Right ventricle myocardium superior (tissue), 1 donor: Measurements from ENCODE around the gene IL18. TPM values are rescaled to one million over a fixed set of nuclear protein-coding genes. Genes with fewer than 3 reads are reported as not detected.
"Not testable (repeated sequence)": the region's sequence is repeated elsewhere in the genome, so short reads cannot be mapped to it uniquely, and the experiment has no call there.

Experiments
- ATAC-seq: fragments of 200-7000 bp; cut with Tn5 transposase; one replicate; pipeline ENCODE4 v1.9.1; 2020; ENCODE audit warnings: mild to moderate bottlenecking; ENCODE audit not compliant: poor library complexity
- DNase-seq: peaks from one replicate; pipeline ENCODE4 v3.0.0-alpha.2; 2020
- intact Hi-C: fragments of 100-400 bp; cut with DNase I; formaldehyde crosslinking; loops from one replicate; pipeline ENCODE4 v1.11.2; 2022
- total RNA-seq: library from RNA; stranded (reverse); fragmentation: NEBNext Ultra II Directional; extraction: Animal tissue kit (Norgen Biotek cat#: 25700); gene quantifications from one replicate; pipeline ENCODE4 v1.2.1, GENCODE V29; 2021
- donor health status: DM: no; HTN: yes; CAD: no; lungs with severe emphysema.

Gene IL18
- total RNA-seq, 1 donor from 2014 or later, result 1.9 TPM

- intact Hi-C loops, result loop anchor here (5.0 kb wide), 1 partner anchor 63 kb away; no protein-coding TSS in a partner anchor
Observed at GRCh38 chr11:112174789-112175598, 11.1 kb upstream of the IL18 start, which contains the start of gene BCO2. TSS of gene BCO2 (plus strand) at chr11:112175512. CDS start at chr11:112175602, 90 bp downstream.

DNA sequence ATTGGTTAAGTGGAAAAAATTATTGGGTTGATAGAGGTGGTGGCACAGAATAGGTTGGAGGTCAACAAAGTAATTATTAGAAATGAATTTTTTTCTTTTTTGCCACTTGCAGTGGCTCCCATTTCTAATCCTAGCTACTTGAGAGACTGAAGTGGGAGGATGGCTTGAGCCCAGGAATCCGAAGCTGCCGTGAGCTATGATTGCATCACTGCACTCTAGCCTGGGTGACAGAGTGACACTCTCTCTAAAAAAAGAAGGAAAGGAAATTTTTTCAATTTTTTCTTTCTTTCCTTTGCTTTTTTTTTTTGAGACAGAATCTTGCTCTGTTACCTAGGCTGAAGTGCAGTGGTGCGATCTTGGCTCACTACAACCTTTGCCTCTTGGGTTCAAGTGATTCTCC, 9.3 kb upstream of the IL18 start:
- DNase-seq, result no peak
- intact Hi-C loops, result no loop called here
- ATAC-seq, result peak; percentile 70

More at GRCh38 chr11:112174789-112175598, 11.1 kb upstream of the IL18 start, which contains the start of gene BCO2:
- DNase-seq (peak; percentile 88), ATAC-seq (peak; percentile 94)

DNA sequence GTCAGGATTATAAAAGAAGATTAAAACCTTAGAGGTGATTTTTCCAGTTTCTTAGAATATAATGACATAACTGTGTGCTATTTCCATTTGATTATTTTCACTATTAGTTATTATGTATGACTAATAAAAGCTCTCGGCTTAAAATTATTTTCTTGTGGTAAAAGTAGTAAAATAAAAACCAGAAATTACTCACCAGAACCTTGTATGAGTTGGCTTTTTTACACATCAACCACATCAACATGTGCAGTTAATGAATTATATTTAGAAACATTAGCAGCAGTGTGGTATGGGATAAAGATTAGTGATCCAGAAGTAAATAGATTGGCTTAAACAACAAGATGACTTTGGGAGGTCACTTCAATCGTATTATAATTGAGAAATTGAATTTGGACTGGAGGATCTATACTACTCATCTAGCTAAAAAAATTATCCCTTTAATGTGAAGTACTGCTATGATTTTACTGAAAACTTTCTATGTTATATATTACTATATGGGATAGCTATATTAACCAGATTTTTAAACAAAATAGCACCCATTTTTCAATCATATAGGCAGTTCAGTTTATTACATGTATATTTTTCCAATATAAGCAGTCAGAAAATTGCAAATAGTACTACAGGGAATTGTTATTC, 8.6 kb upstream of the IL18 start:
- intact Hi-C loops, result no loop called here
- ATAC-seq, result no peak
- no peak for DNase-seq

DNA sequence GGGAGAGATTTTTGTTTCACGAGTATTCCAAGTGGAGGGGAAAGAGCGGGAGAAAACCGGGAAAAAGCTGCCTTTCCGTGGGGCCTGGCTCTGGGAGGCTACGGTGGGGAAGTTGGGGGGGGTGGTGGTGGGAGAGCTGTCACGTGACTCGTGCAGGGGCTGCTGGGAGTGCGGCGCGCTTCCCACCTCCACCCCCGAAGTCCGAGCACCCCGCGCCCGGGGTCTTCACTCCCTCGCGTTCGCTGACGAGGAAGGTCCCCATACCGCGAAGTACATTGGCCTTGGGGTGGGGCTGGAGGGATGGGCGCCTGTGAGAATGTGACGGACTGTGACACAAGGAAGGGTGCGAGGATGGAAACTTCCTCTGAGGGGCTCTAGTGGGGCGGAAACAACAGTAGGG, 3.3 kb upstream of the IL18 start, which contains the start of gene TEX12:
Gene TEX12, plus strand, starts transcription at position 228 of the 400 bp plus-strand sequence. CDS start 1,897 bp downstream, outside the sequence.
- ATAC-seq (no peak), DNase-seq (no peak)
- intact Hi-C loops, result no loop called here

DNA sequence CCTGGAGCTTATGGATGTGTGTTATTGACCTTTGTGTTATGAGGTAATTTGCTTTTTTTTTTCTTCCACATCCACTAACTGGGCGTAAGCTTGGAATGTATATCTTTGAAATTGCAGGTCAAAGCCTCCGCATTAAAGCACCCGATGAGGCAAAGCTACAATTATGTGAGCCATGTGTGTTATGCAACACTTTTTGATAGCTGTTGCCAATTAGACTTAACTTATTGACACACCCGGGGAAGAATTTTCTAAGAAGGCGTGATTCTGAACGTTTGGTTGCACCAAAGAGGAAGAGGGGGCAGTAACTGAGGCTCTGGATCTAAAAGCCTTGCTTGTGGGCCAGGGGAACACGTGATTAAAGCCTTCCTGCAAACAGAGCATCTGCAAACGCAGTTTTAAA, 2.7 kb upstream of the IL18 start:
- intact Hi-C loops, result no loop called here
- ATAC-seq (no peak), DNase-seq (no peak)

- DNase-seq, result no peak
- intact Hi-C loops, result no loop called here
- no peak for ATAC-seq
Observed at GRCh38 chr11:112165049-112165448, 1.2 kb upstream of the IL18 start.

DNA sequence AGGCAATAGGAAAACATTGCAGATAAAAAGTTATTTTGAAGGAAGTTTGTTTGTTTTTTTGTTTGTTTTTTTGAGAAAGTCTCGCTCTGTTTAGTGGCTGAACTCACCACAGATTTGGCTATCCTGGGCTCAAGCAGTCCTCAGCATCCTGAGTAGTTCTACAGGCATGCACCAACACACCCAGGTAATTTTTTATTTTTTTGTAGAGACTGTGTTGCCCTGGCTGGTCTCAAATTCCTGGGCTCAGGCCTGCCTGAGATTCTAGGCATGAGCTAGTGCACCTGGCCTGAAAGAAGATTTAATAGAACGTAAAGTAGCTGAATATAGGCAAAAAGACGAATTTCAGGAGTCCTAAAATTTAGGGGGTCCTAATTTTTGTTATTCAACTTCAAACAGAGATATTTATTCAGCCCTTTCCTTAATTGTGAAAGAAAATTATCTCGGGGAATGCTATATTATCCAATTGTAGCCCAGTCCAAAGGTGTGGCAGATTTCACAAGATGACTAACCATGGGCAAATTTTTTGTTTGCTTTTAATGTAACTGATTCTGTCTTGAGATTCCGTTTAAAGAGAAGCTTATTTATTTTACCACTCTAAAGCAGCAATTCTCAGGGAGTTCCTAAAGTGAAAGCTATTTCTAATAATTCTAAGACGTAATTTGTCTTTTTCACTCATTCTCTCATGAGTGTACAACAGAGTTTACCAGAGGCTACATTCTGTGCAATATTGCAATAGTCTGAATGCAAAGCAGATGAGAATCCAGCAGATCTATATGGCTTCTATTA, 940 bp downstream of the IL18 start:
- intact Hi-C loops, result no loop called here
- DNase-seq (no peak), ATAC-seq (no peak)

DNA sequence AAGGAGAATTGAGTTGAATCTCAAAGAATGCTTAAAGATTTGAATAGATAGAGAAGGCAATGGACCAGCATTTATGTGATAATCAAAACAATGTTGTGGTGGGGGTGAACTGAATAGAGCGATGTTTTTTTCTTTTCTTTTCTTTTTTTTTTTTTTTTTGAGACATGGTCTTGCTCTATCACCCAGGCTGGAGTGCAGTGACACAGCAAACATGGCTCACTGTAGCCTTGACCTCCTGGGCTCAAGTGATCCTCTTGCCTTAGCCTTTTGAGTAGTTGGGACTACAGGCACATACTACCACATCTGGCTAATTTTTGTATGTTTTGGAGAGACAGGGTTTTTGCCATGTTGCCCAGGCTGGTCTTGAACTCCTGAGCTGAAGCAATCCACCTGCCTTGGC, 1.7 kb downstream of the IL18 start:
- intact Hi-C loops, DNase-seq, ATAC-seq: not testable (repeated sequence)

DNA sequence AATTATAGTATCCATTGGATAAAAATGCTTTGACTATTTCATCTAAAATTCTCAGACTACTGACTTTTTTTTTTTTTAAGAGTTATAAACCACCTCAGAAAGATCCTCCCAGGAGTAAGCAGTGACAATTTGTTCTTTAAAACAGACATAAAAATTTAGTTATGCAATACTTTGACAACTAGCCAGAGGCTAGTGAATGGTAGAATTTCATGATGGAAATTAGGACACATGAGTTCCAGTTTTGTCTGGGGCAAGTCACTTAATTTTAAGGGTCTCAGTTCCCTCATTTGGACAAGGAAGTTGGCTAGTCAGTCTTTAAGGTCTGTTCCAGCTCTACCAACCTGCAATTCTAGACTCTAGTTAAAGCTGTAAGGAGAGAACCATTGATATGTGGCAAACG, 2.9 kb downstream of the IL18 start:
- DNase-seq, result no peak
- peak; percentile 28 for ATAC-seq
- intact Hi-C loops, result no loop called here

GRCh38 chr11:112160091-112160848, 3.6 kb downstream of the IL18 start:
- ATAC-seq (no peak), DNase-seq (no peak)
- intact Hi-C loops, result no loop called here

- peak; percentile 38 for ATAC-seq
- no peak for DNase-seq
- intact Hi-C loops, result no loop called here
Observed at GRCh38 chr11:112159098-112160065, 4.5 kb downstream of the IL18 start.

- DNase-seq, result no peak
- peak; percentile 51 for ATAC-seq
- intact Hi-C loops, result no loop called here
Observed at GRCh38 chr11:112156956-112157766, 6.7 kb downstream of the IL18 start.

GRCh38 chr11:112156153-112156955, 7.5 kb downstream of the IL18 start:
- intact Hi-C loops, result no loop called here
- DNase-seq (no peak), ATAC-seq (no peak)

GRCh38 chr11:112150517-112150916, 13.4 kb downstream of the IL18 start:
- intact Hi-C loops, result no loop called here

DNA sequence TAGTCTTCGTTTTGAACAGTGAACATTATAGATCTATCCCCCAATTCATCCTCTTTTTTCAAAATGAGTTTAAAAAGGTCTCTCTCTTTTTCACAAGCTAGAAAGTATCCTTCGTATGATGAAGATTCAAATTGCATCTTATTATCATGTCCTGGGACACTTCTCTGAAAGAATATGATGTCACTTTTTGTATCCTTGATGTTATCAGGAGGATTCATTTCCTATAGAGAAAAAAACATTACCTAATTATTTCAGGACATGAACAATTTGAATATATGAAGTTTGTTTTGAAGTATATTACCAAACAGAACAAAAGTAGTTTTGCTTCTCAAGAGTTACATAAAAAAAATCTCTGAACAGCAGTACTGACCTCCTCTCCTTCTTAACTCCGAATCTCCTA, 20.3 kb downstream of the IL18 start:
- no peak for DNase-seq
- no peak for ATAC-seq
- intact Hi-C loops, result no loop called here

More at GRCh38 chr11:112150517-112150916, 13.4 kb downstream of the IL18 start:
- ATAC-seq, result no peak
- DNase-seq, result no peak

GRCh38 chr11:112134473-112134872, 29.4 kb downstream of the IL18 start:
- DNase-seq (no peak), ATAC-seq (no peak)
- intact Hi-C loops, result no loop called here
